Endothelial cell of umbilical vein (primary cell): ENCODE data around the gene DYNLT3. TPM values are rescaled to one million over a fixed set of nuclear protein-coding genes. Genes with fewer than 3 reads are reported as not detected.

Experiments used
- BruUV-seq: library from RNA; stranded (reverse); fragments of 400-500 nt; replicated peaks from 2 replicates; lab custom pipeline; 2021; lab: Mats Ljungman, UMichigan
- CTCF ChIA-PET: fragments of 300-600, 350-600 bp; sonication (Branson Sonifier 250); formaldehyde crosslinking; loops from one replicate; lab custom pipeline; 2021; ENCODE audit warnings: antibody characterized with exemption, inconsistent platforms; lab: Charles Lee
- POLR2A ChIA-PET: fragments of 300-600, 350-600 bp; sonication (Branson Sonifier 250); formaldehyde crosslinking; loops from one replicate; lab custom pipeline; 2021; ENCODE audit warnings: antibody characterized with exemption, inconsistent platforms; lab: Charles Lee
- DNase-seq: peaks from one replicate; pipeline ENCODE4 v3.0.0-alpha.2; 2011; ENCODE audit warnings: low read depth, low spot score
- FAIRE-seq: peaks from 2 replicates; lab custom pipeline; 2011; peaks lifted over from hg19 to GRCh38; lab: Jason Lieb, UNC
- H2AFZ ChIP-seq: 2 replicates; pipeline ENCODE4 v1.6.0; 2012; ENCODE audit warnings: low read depth, low read length, control low read depth, inconsistent platforms
- H3K27ac ChIP-seq: 2 replicates; pipeline ENCODE4 v1.5.1; 2011; ENCODE audit warnings: low read depth, mild to moderate bottlenecking, control low read depth, low read length, moderate library complexity; ENCODE audit not compliant: insufficient read depth
- H3K27me3 ChIP-seq, 2 experiments: 2 replicates each; pipeline versions ENCODE4 v1.6.0 to v1.6.1; 2011; ENCODE audit warnings: low read length in 2 of 2, mixed read lengths in 1 of 2; ENCODE audit not compliant: control insufficient read depth in 2 of 2, insufficient read depth in 2 of 2
- H3K36me3 ChIP-seq, 2 experiments: 2 replicates in 1 of 2; 3 replicates in 1 of 2; pipeline ENCODE4 v1.5.1; 2011; ENCODE audit warnings: low read length in 2 of 2, mild to moderate bottlenecking in 1 of 2, moderate library complexity in 1 of 2; ENCODE audit not compliant: control insufficient read depth in 2 of 2, insufficient read depth in 2 of 2; ENCODE audit errors: extremely low read depth in 1 of 2
- H3K4me1 ChIP-seq: 3 replicates; pipeline ENCODE4 v1.5.1; 2011; ENCODE audit warnings: mild to moderate bottlenecking, low read length; ENCODE audit not compliant: control insufficient read depth, insufficient read depth; ENCODE audit errors: extremely low read depth
- H3K4me2 ChIP-seq: 2 replicates; pipeline ENCODE4 v1.6.1; 2011; ENCODE audit warnings: low read length, control low read depth, mixed read lengths; ENCODE audit not compliant: insufficient read depth
- H3K4me3 ChIP-seq, 3 experiments: fragments of 200-600 bp in 1 of 3; sonication (generic), shearing (Covaris generic) in 1 of 3; replicated peaks in 1 of 3; 2 replicates each; pipeline ENCODE4 v1.5.1; 2011 to 2016; ENCODE audit warnings: control low read depth in 3 of 3, low read length in 3 of 3, mild to moderate bottlenecking in 2 of 3, inconsistent platforms in 1 of 3, low read depth in 1 of 3, moderate library complexity in 1 of 3; ENCODE audit not compliant: insufficient read depth in 1 of 3
- H3K79me2 ChIP-seq: 2 replicates; pipeline ENCODE4 v1.6.0; 2012; ENCODE audit warnings: low read length, inconsistent platforms; ENCODE audit not compliant: control insufficient read depth, insufficient read depth
- H3K9ac ChIP-seq: replicated peaks from 2 replicates; pipeline ENCODE3; 2011; ENCODE audit warnings: low read length, control low read depth; ENCODE audit not compliant: insufficient read depth; ENCODE audit errors: extremely low read depth
- H3K9me1 ChIP-seq: replicated peaks from 3 replicates; pipeline ENCODE4 v1.6.0; 2011; ENCODE audit warnings: mild to moderate bottlenecking, low read length; ENCODE audit not compliant: control insufficient read depth, insufficient read depth; ENCODE audit errors: extremely low read depth
- H3K9me3 ChIP-seq: replicated peaks from 2 replicates; pipeline ENCODE4 v1.5.1; 2012; ENCODE audit warnings: low read length, inconsistent platforms; ENCODE audit not compliant: control insufficient read depth, insufficient read depth
- H4K20me1 ChIP-seq: replicated peaks from 2 replicates; pipeline ENCODE3; 2011; ENCODE audit warnings: mild to moderate bottlenecking, low read length; ENCODE audit not compliant: control insufficient read depth, insufficient read depth; ENCODE audit errors: extremely low read depth
- CTCF ChIP-seq, 2 donors: IDR thresholded peaks; 1 replicate in 1 of 2; 2 replicates in 1 of 2; pipeline ENCODE4 v1.5.1; 2011; ENCODE audit warnings: low read length in 2 of 2, mild to moderate bottlenecking in 2 of 2, moderate library complexity in 2 of 2, control low read depth in 1 of 2, inconsistent platforms in 1 of 2, low read depth in 1 of 2; ENCODE audit not compliant: insufficient read depth in 1 of 2; ENCODE audit errors: extremely low read depth in 1 of 2
- EZH2 ChIP-seq: IDR thresholded peaks from 2 replicates; pipeline ENCODE4 v1.6.1; 2012; ENCODE audit warnings: borderline replicate concordance, low read depth, mild to moderate bottlenecking, moderate library complexity, low read length, inconsistent platforms; ENCODE audit not compliant: severe bottlenecking
- FOS ChIP-seq: IDR thresholded peaks from 2 replicates; pipeline ENCODE4 v1.6.1; 2011; ENCODE audit warnings: mild to moderate bottlenecking, low read length, moderate library complexity, borderline replicate concordance; ENCODE audit not compliant: insufficient read depth
- GATA2 ChIP-seq: IDR thresholded peaks from 2 replicates; pipeline ENCODE4 v1.7.0; 2011; ENCODE audit warnings: low read depth, mild to moderate bottlenecking, moderate library complexity, mixed read lengths, low read length; ENCODE audit not compliant: insufficient read length, insufficient read depth
- JUN ChIP-seq: IDR thresholded peaks from 2 replicates; pipeline ENCODE4 v1.6.1; 2011; ENCODE audit warnings: borderline replicate concordance, low read depth; ENCODE audit not compliant: insufficient read length, insufficient read depth
- MAX ChIP-seq: IDR thresholded peaks from 2 replicates; pipeline ENCODE4 v1.6.1; 2011; ENCODE audit not compliant: insufficient read depth, insufficient read length
- MYC ChIP-seq: IDR thresholded peaks from one replicate; pipeline ENCODE4 v1.6.1; 2011; ENCODE audit warnings: mild to moderate bottlenecking, low read depth, low read length
- POLR2A ChIP-seq: IDR thresholded peaks from 2 replicates; pipeline ENCODE4 v1.6.1; 2012; ENCODE audit warnings: low read depth, mild to moderate bottlenecking, control low read depth, low read length
- POLR2AphosphoS5 ChIP-seq: IDR thresholded peaks from 2 replicates; pipeline ENCODE4 v1.6.1; 2012; ENCODE audit warnings: low read depth, mild to moderate bottlenecking, control low read depth, low read length, moderate library complexity; ENCODE audit not compliant: insufficient read depth
- dilution Hi-C: fragments of 300-500 bp; cut with MboI; formaldehyde crosslinking; loops from one replicate; pipeline ENCODE4 v1.15.0; 2019; ENCODE audit warnings: low sequenced_read_pairs; ENCODE audit not compliant: extremely low pct_ligation_motif_present
- intact Hi-C: fragments of 100-400 bp; cut with micrococcal nuclease; formaldehyde crosslinking; loops from one replicate; pipeline ENCODE4 v1.10.0; 2022
- polyA plus RNA-seq, 4 experiments: library from polyadenylated mRNA; depleted of rRNA in 3 of 4; stranded (reverse) in 3 of 4; unstranded in 1 of 4; fragments of >200 nt; gene quantifications; 2 replicates each; pipeline versions ENCODE4 v1.2.1 to v1.2.3, GENCODE V29; 2011 to 2012; ENCODE audit warnings: missing spikeins in 1 of 4
- total RNA-seq: library from RNA; stranded (reverse); gene quantifications from 2 replicates; pipeline ENCODE4 v1.2.3, GENCODE V29; 2021

DYNLT3 gene
- total and polyA plus RNA-seq, 2 donors (not counting 3 experiments of a cell fraction or from before 2014, with no cell fraction given): 9.3 to 22.8 TPM

GRCh38 chrX:37860721-37861120 lies 13.3 kb upstream of the DYNLT3 start:
- no peak overlapping the region for H3K27ac ChIP-seq
- no peak overlapping the region for H3K4me2 ChIP-seq
- intact Hi-C loops: no loop called here
- no peaks in the 10 kb centered on the region for H3K4me1 ChIP-seq
- no peak for DNase-seq
- H3K36me3 ChIP-seq: no peaks in the 10 kb centered on the region
- dilution Hi-C loops: no loop called here
- no peaks in the 10 kb centered on the region for H4K20me1 ChIP-seq
- no peaks in the 10 kb centered on the region for H3K9me3 ChIP-seq
- no TSS peak for BruUV-seq
- ChIA-PET POLR2A (no interaction called here), CTCF (no interaction called here)
- H3K27me3 ChIP-seq: no peaks in the 10 kb centered on the region
- H2AFZ ChIP-seq: no peak overlapping the region
- no peak for TF ChIP-seq POLR2A
- TF ChIP-seq EZH2: no peak
- TF ChIP-seq GATA2: no peak
- TF ChIP-seq JUN: no peak
- no peak for TF ChIP-seq MAX
- no peak for TF ChIP-seq POLR2AphosphoS5
- no peak for TF ChIP-seq MYC
- TF ChIP-seq FOS: no peak
- no peak for TF ChIP-seq CTCF (IDR thresholded peaks at IDR 0.05; ENCODE audit: extremely low read depth in 1 of 2, insufficient read depth in 1 of 2, low read depth in 1 of 2, low read length in 2 of 2)
- no peak overlapping the region for H3K4me3 ChIP-seq
- FAIRE-seq: no peak
- H3K9me1 ChIP-seq: no peaks in the 10 kb centered on the region
- H3K9ac ChIP-seq: no peak overlapping the region
- H3K79me2 ChIP-seq: no peaks in the 10 kb centered on the region
